Adrenal gland (tissue), 12 donors: ENCODE measurements around the gene APOL1. TPM values are rescaled to one million over a fixed set of nuclear protein-coding genes. Genes with fewer than 3 reads are reported as not detected.

Source experiments
- DNase-seq, 7 donors: peaks; one replicate each; pipeline ENCODE4 v3.0.0-alpha.2; 2019 to 2020
- H3K27ac ChIP-seq, 5 donors: fragments of 200-600 bp; sonication (generic) in 4 of 5; 1 replicate in 3 of 5; 2 replicates in 2 of 5; pipeline versions ENCODE4 v1.5.1 to v1.8.0; 2016 to 2020; ENCODE audit warnings: mild to moderate bottlenecking in 1 of 5
- H3K27me3 ChIP-seq: fragments of 200-600 bp; 2 replicates; pipeline ENCODE4 v1.8.0; 2021
- H3K36me3 ChIP-seq, 2 donors: fragments of 200-600 bp; replicated peaks in 1 of 2; 1 replicate in 1 of 2; 2 replicates in 1 of 2; pipeline versions ENCODE4 v1.5.1 to v1.8.0; 2018 to 2022
- H3K4me1 ChIP-seq, 2 donors: fragments of 200-600 bp; replicated peaks in 1 of 2; 1 replicate in 1 of 2; 2 replicates in 1 of 2; pipeline versions ENCODE4 v1.5.1 to v1.8.0; 2018 to 2021
- H3K4me3 ChIP-seq, 4 donors: fragments of 200-600 bp; sonication (generic) in 3 of 4; one replicate each; pipeline ENCODE4 v1.5.1; 2016 to 2018
- H3K9me3 ChIP-seq, 3 donors: fragments of 200-600 bp; sonication (generic) in 1 of 3; replicated peaks in 1 of 3; 1 replicate in 2 of 3; 2 replicates in 1 of 3; pipeline versions ENCODE4 v1.5.1 to v1.8.0; 2016 to 2021
- CTCF ChIP-seq, 6 experiments: fragments of 450-650 bp in 4 of 6; fragments of 200-600 bp in 2 of 6; sonication (generic) in 1 of 6; IDR thresholded peaks; 1 replicate in 5 of 6; 2 replicates in 1 of 6; pipeline versions ENCODE4 v1.5.1 to v1.8.0; 2016 to 2021; ENCODE audit warnings: antibody characterized with exemption in 6 of 6, mild to moderate bottlenecking in 2 of 6, moderate library complexity in 1 of 6
- POLR2A ChIP-seq, 2 donors: fragments of 450-650 bp; IDR thresholded peaks; one replicate each; pipeline ENCODE4 v1.6.1; 2017; ENCODE audit warnings: antibody characterized with exemption in 2 of 2, mild to moderate bottlenecking in 2 of 2, moderate library complexity in 1 of 2
- WGBS, 4 donors: extraction: QIAGEN DNeasy Blood & Tissue Kit in 2 of 4; methylation state at CpG; one replicate each; pipeline versions ENCODE4 v1.1.5 to v1.1.7; 2013 to 2017; 5-methylcytosine and 5-hydroxymethylcytosine counted together
- intact Hi-C, 2 donors: fragments of 100-400 bp; cut with DNase I; formaldehyde crosslinking; loops; one replicate each; pipeline versions ENCODE4 v1.14.1 to v1.15.0; 2022 to 2023
- polyA plus RNA-seq, 3 donors: library from polyadenylated mRNA; stranded (reverse); fragments of 200-250 nt in 2 of 3; fragments of 350-450 nt in 1 of 3; fragmentation: Illumina TruSeq in 1 of 3; extraction: RNeasy Lipid Tissue Mini Kit (QIAGEN cat#74804) in 1 of 3; gene quantifications; one replicate each; pipeline ENCODE4 v1.2.3, GENCODE V29; 2013 to 2014
- total RNA-seq, 9 donors: library from RNA; depleted of rRNA in 4 of 9; stranded (reverse); fragments of >200 nt in 4 of 9; fragments of 120-200 nt in 1 of 9; fragmentation: NEBNext Ultra II Directional in 1 of 9; extraction: Animal tissue kit (Norgen Biotek cat#: 25700) in 1 of 9; gene quantifications; one replicate each; pipeline versions ENCODE4 v1.1.0 to v1.2.4, GENCODE V29; 2013 to 2023
- donor health status: healthy with polysubstance abuse.
- donor health status: Bipolar disorder and iron deficiency.
- donor health status: DM: yes; HTN: yes; CAD: no.
- donor health status: DM: no; HTN: no; CAD: no.
- donor health status: DM: no; HTN: no; CAD: no.
- donor health status: DM: yes; HTN: yes; CAD: no.

Gene APOL1
- total and polyA plus RNA-seq, 12 donors, result 2.1 to 39.0 (median 25.5) TPM

GRCh38 chr22:36218648-36219193, 34.2 kb upstream of the APOL1 start:
- TF ChIP-seq CTCF (IDR thresholded peaks at IDR 0.05), result no peak
- no peak for TF ChIP-seq POLR2A (IDR thresholded peaks at IDR 0.05)
- no peak for DNase-seq
- H3K36me3 ChIP-seq, result no peaks in the 10 kb centered on the region
- no peaks in the 10 kb centered on the region for H3K4me1 ChIP-seq
- H3K4me3 ChIP-seq, result no peak overlapping the region
- WGBS, 4 donors, result 79 to 87% (median 83%) methylated on average over 7 of the region's 7 CpGs
- intact Hi-C loops, result no loop called here
- H3K9me3 ChIP-seq, result no peaks in the 10 kb centered on the region
- no peaks in the 10 kb centered on the region for H3K27me3 ChIP-seq
- no peak overlapping the region for H3K27ac ChIP-seq

- intact Hi-C loops, result no loop called here
- WGBS, 4 donors, result 41 to 56% (median 46%) methylated on average over 9 of the region's 9 CpGs
- H3K4me1 ChIP-seq, result no peaks in the 10 kb centered on the region
- DNase-seq, result peak in 2 of 7 donors; percentile 29 to 63
- no peaks in the 10 kb centered on the region for H3K9me3 ChIP-seq
- H3K27me3 ChIP-seq, result no peaks in the 10 kb centered on the region
- no peak for TF ChIP-seq POLR2A (IDR thresholded peaks at IDR 0.05)
- peak in 1 of 6 experiments; percentile 12 for TF ChIP-seq CTCF (IDR thresholded peaks at IDR 0.05)
- no peak overlapping the region for H3K4me3 ChIP-seq
- peak overlapping the region in 2 of 5 donors; percentile 23 to 31 for H3K27ac ChIP-seq
- no peaks in the 10 kb centered on the region for H3K36me3 ChIP-seq
Observed at GRCh38 chr22:36220451-36220921, 32.4 kb upstream of the APOL1 start.

- no peak overlapping the region for H3K4me3 ChIP-seq
Observed at GRCh38 chr22:36221799-36222751, 30.9 kb upstream of the APOL1 start.

More at GRCh38 chr22:36221799-36222751, 30.9 kb upstream of the APOL1 start:
- TF ChIP-seq CTCF (IDR thresholded peaks at IDR 0.05) (peak in 5 of 6 experiments; percentile 12 to 56 (median 49)), POLR2A (IDR thresholded peaks at IDR 0.05) (no peak)
- peak in 3 of 7 donors; percentile 32 to 72 (median 54) for DNase-seq
- Histone ChIP-seq H3K4me1 (no peaks in the 10 kb centered on the region), H3K27ac (no peak overlapping the region), H3K9me3 (no peaks in the 10 kb centered on the region), H3K27me3 (no peaks in the 10 kb centered on the region), H3K36me3 (no peaks in the 10 kb centered on the region)
- 13 to 20% (median 15%) methylated on average over 7 of the region's 7 CpGs for WGBS, 4 donors
- intact Hi-C loops, result no loop called here
